Measurements from ENCODE around the gene COL6A3. TPM values are rescaled to one million over a fixed set of nuclear protein-coding genes. Genes with fewer than 3 reads are reported as not detected.

Gene COL6A3
- polyA plus RNA-seq, 1 donor (not counting 4 experiments of a cell fraction or from before 2014, with no cell fraction given), result not detected

DNA sequence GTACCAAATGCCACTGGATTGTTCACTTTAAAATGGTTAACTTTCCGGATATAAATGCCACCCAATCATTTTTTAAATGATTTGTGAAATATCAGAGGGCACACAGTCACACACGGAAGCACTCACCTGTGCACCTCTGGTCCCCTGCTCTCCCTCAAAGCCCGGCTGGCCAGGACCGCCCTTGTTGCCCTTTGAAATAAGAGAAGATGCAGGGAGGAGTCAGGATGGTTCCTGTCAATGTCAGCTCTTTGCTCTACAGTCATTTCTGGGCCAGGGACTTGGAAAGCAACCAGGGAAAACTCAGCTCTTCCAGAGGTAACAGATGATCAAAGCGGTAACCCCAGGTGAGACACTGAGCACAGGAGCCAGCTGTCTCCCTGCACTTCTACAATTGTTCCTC is 60.7 kb downstream of the COL6A3 start:
- DNase-seq (ENCODE audit: low read depth, low spot score) (no peak), FAIRE-seq (peak; percentile 67)
- no peak overlapping the region for H3K4me3 ChIP-seq (ENCODE audit: control insufficient read depth in 2 of 3, extremely low read depth in 1 of 3, insufficient read depth in 2 of 3, low read depth in 1 of 3, low read length in 3 of 3)
- no peaks in the 10 kb centered on the region for H3K79me2 ChIP-seq (ENCODE audit: control insufficient read depth, insufficient read depth, low read length)
- no peak for TF ChIP-seq CTCF (optimal IDR thresholded peaks at IDR 0.05 in 1 of 3, IDR thresholded peaks at IDR 0.05 in 1 of 3, conservative IDR thresholded peaks at IDR 0.05 in 1 of 3; ENCODE audit: extremely low read depth in 1 of 3, insufficient read depth in 2 of 3, low read length in 3 of 3)
- no peak for TF ChIP-seq EZH2 (IDR thresholded peaks at IDR 0.05; ENCODE audit: low read length)
- peaks cover 48% of the 10 kb centered on the region for H3K27me3 ChIP-seq (ENCODE audit: control insufficient read depth, extremely low read depth, insufficient read depth, low read length)
- no peak overlapping the region for H3K27ac ChIP-seq (ENCODE audit: control insufficient read depth, insufficient read depth, low read length)
- H2AFZ ChIP-seq (ENCODE audit: control insufficient read depth, low read length), result no peak overlapping the region
- no peaks in the 10 kb centered on the region for H3K9me3 ChIP-seq (ENCODE audit: control insufficient read depth, low read depth, low read length)
- H3K9me1 ChIP-seq (ENCODE audit: control insufficient read depth, extremely low read depth, insufficient read depth, low read length), result no peaks in the 10 kb centered on the region
- dilution Hi-C loops (cut with MboI; ENCODE audit: extremely low pct_ligation_motif_present, low sequenced_read_pairs), result no loop called here
- H3K4me1 ChIP-seq (ENCODE audit: control insufficient read depth, extremely low read depth, insufficient read depth, low read length), result peaks cover 22% of the 10 kb centered on the region
- no peaks in the 10 kb centered on the region for H3K36me3 ChIP-seq (ENCODE audit: control insufficient read depth in 2 of 2, extremely low read depth in 1 of 2, insufficient read depth in 2 of 2, low read length in 2 of 2)
- peak overlapping the region; percentile 2 for H3K4me2 ChIP-seq (ENCODE audit: control insufficient read depth, extremely low read depth, insufficient read depth, low read depth, low read length)
- no peak overlapping the region for H3K9ac ChIP-seq (ENCODE audit: control insufficient read depth, extremely low read depth, insufficient read depth, low read length)
- H4K20me1 ChIP-seq (ENCODE audit: control insufficient read depth, extremely low read depth, insufficient read depth, low read length), result no peaks in the 10 kb centered on the region

- H3K9me1 ChIP-seq (ENCODE audit: control insufficient read depth, extremely low read depth, insufficient read depth, low read length), result no peaks in the 10 kb centered on the region
- peaks cover 41% of the 10 kb centered on the region for H3K27me3 ChIP-seq (ENCODE audit: control insufficient read depth, extremely low read depth, insufficient read depth, low read length)
- no peak for FAIRE-seq
- no peak for DNase-seq (ENCODE audit: low read depth, low spot score)
- H3K36me3 ChIP-seq (ENCODE audit: control insufficient read depth in 2 of 2, extremely low read depth in 1 of 2, insufficient read depth in 2 of 2, low read length in 2 of 2), result no peaks in the 10 kb centered on the region
- H3K4me2 ChIP-seq (ENCODE audit: control insufficient read depth, extremely low read depth, insufficient read depth, low read depth, low read length), result no peak overlapping the region
- no peak overlapping the region for H2AFZ ChIP-seq (ENCODE audit: control insufficient read depth, low read length)
- TF ChIP-seq EZH2 (IDR thresholded peaks at IDR 0.05; ENCODE audit: low read length) (no peak), CTCF (optimal IDR thresholded peaks at IDR 0.05 in 1 of 3, IDR thresholded peaks at IDR 0.05 in 1 of 3, conservative IDR thresholded peaks at IDR 0.05 in 1 of 3; ENCODE audit: extremely low read depth in 1 of 3, insufficient read depth in 2 of 3, low read length in 3 of 3) (no peak)
- no peak overlapping the region for H3K27ac ChIP-seq (ENCODE audit: control insufficient read depth, insufficient read depth, low read length)
- H3K4me3 ChIP-seq (ENCODE audit: control insufficient read depth in 2 of 3, extremely low read depth in 1 of 3, insufficient read depth in 2 of 3, low read depth in 1 of 3, low read length in 3 of 3), result no peak overlapping the region
- no peaks in the 10 kb centered on the region for H4K20me1 ChIP-seq (ENCODE audit: control insufficient read depth, extremely low read depth, insufficient read depth, low read length)
- H3K9me3 ChIP-seq (ENCODE audit: control insufficient read depth, low read depth, low read length), result no peaks in the 10 kb centered on the region
- peaks cover 22% of the 10 kb centered on the region for H3K4me1 ChIP-seq (ENCODE audit: control insufficient read depth, extremely low read depth, insufficient read depth, low read length)
- H3K79me2 ChIP-seq (ENCODE audit: control insufficient read depth, insufficient read depth, low read length), result no peaks in the 10 kb centered on the region
- no peak overlapping the region for H3K9ac ChIP-seq (ENCODE audit: control insufficient read depth, extremely low read depth, insufficient read depth, low read length)
- dilution Hi-C loops (cut with MboI; ENCODE audit: extremely low pct_ligation_motif_present, low sequenced_read_pairs), result no loop called here
Measured at GRCh38 chr2:237352279-237352845, 61.6 kb downstream of the COL6A3 start.
